ENCODE measurements around the gene SELENOM. TPM values are rescaled to one million over a fixed set of nuclear protein-coding genes. Genes with fewer than 3 reads are reported as not detected.
A peak's percentile ranks its signal among the peaks of the same experiment; 100 is the strongest.
"Not testable (repeated sequence)": the region's sequence is repeated elsewhere in the genome, so short reads cannot be mapped to it uniquely, and the experiment has no call there.

SELENOM gene
- total and polyA plus RNA-seq, 7 donors, result 23.6 to 68.2 (median 48.0) TPM

DNA sequence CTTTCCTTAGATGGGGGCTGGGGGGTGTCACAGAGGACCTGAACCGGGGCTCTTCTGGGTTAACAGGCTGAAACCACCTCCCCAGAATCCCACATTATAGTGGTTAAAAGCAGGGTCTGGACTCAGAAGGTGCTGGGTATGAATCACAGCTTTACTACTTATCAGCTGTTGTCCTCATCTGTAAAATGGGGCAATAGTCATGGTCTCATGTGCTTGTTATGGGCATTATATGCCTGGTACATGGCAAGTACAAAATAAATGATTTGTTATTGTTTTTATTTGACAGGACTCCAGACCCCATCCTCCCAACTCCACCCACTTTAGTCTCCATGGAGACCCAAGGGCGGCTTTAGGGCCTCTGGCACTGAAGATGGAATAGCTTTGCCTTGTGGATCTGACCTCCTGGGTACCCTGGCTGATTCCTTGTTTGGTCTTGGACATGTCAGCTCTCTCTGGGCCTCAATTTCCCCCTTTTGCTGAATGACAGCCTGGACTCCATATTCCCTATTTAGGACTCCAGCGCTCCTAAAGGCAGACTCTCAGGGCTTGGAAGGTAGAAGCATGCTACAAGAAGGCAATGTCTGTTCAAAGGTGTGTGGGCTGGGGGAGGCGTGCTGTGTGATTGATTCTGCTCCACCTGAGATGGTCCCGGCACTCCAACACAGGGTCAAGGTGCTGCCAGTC is 27.1 kb downstream of the SELENOM start:
- ATAC-seq, result no peak

GRCh38 chr22:31079095-31079642 is 28.2 kb downstream of the SELENOM start:
- H3K9me3 ChIP-seq, result no peaks in the 10 kb centered on the region
- 78 to 85% (median 82%) methylated on average over 12 of the region's 12 CpGs for WGBS, 3 donors
- no peak overlapping the region for H3K27ac ChIP-seq
- no peak for ATAC-seq
- no peak for DNase-seq
- intact Hi-C loops (cut with DNase I), result no loop called here
- no peaks in the 10 kb centered on the region for H3K27me3 ChIP-seq (ENCODE audit: insufficient read depth in 3 of 3, low read length in 2 of 3)
- peaks cover 25% of the 10 kb centered on the region for H3K4me1 ChIP-seq
- no peaks in the 10 kb centered on the region for H3K36me3 ChIP-seq (ENCODE audit: insufficient read depth in 1 of 2, low read depth in 1 of 2)
- TF ChIP-seq, protein P1, sequence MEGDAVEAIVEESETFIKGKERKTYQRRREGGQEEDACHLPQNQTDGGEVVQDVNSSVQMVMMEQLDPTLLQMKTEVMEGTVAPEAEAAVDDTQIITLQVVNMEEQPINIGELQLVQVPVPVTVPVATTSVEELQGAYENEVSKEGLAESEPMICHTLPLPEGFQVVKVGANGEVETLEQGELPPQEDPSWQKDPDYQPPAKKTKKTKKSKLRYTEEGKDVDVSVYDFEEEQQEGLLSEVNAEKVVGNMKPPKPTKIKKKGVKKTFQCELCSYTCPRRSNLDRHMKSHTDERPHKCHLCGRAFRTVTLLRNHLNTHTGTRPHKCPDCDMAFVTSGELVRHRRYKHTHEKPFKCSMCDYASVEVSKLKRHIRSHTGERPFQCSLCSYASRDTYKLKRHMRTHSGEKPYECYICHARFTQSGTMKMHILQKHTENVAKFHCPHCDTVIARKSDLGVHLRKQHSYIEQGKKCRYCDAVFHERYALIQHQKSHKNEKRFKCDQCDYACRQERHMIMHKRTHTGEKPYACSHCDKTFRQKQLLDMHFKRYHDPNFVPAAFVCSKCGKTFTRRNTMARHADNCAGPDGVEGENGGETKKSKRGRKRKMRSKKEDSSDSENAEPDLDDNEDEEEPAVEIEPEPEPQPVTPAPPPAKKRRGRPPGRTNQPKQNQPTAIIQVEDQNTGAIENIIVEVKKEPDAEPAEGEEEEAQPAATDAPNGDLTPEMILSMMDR (IDR thresholded peaks at IDR 0.05), result no peak
- no peak overlapping the region for H3K4me3 ChIP-seq

More for the DNA sequence above, 27.1 kb downstream of the SELENOM start:
- no peak for DNase-seq
- 37 to 41% (median 38%) methylated on average over 5 of the region's 5 CpGs for WGBS, 3 donors
- peaks cover 27% of the 10 kb centered on the region for H3K4me1 ChIP-seq
- no peaks in the 10 kb centered on the region for H3K27me3 ChIP-seq (ENCODE audit: insufficient read depth in 3 of 3, low read length in 2 of 3)
- no peaks in the 10 kb centered on the region for H3K36me3 ChIP-seq (ENCODE audit: insufficient read depth in 1 of 2, low read depth in 1 of 2)
- H3K9me3 ChIP-seq, result no peaks in the 10 kb centered on the region
- intact Hi-C loops (cut with DNase I), result loop anchor here in 1 of 2 donors (5.0 to 10.0 kb wide), 2 partner anchors 133 to 154 kb away; no protein-coding TSS in a partner anchor
- peak overlapping the region; percentile 89 for H3K4me3 ChIP-seq
- H3K27ac ChIP-seq, result peak overlapping the region; percentile 94
- TF ChIP-seq, protein P1 (IDR thresholded peaks at IDR 0.05), result no peak

GRCh38 chr22:31078389-31078788 is 29.0 kb downstream of the SELENOM start:
- DNase-seq; H3K27ac ChIP-seq; H3K27me3 ChIP-seq (ENCODE audit: insufficient read depth in 3 of 3, low read length in 2 of 3); H3K9me3 ChIP-seq; H3K36me3 ChIP-seq (ENCODE audit: insufficient read depth in 1 of 2, low read depth in 1 of 2); H3K4me3 ChIP-seq; intact Hi-C loops (cut with DNase I); ATAC-seq: not testable (repeated sequence)
- WGBS, 3 donors, result 73 to 96% (median 87%) methylated on average over 2 of the region's 2 CpGs
- peaks cover 18% of the 10 kb centered on the region for H3K4me1 ChIP-seq

DNA sequence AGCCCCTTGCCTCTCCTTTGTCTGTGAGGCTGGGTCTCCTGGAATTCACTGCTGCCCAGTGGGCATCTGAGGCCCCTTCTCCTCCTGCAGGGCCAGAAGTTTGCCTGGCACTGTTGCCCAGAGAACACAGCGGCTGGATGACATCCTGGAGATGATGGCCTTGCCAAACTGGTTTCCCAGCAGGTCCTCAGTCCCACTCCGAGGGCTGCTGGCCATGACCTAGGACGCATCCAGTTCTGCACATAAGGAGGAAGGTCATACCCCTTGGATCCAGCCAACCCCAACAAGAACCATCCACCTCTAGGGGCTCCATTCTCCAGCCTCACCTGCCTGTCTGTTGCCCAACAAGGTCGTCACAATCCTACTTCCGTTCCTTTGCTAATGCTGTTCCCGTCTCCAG is 29.7 kb downstream of the SELENOM start:
- H3K4me1 ChIP-seq, result peaks cover 11% of the 10 kb centered on the region
- 92 to 97% (median 95%) methylated on average over 6 of the region's 6 CpGs for WGBS, 3 donors
- no peaks in the 10 kb centered on the region for H3K27me3 ChIP-seq (ENCODE audit: insufficient read depth in 3 of 3, low read length in 2 of 3)
- ATAC-seq (no peak), DNase-seq (no peak)
- H3K36me3 ChIP-seq (ENCODE audit: insufficient read depth in 1 of 2, low read depth in 1 of 2), result no peaks in the 10 kb centered on the region
- TF ChIP-seq, protein P1 (IDR thresholded peaks at IDR 0.05), result no peak
- H3K4me3 ChIP-seq, result no peak overlapping the region
- intact Hi-C loops (cut with DNase I), result no loop called here
- no peaks in the 10 kb centered on the region for H3K9me3 ChIP-seq
- H3K27ac ChIP-seq, result no peak overlapping the region

DNA sequence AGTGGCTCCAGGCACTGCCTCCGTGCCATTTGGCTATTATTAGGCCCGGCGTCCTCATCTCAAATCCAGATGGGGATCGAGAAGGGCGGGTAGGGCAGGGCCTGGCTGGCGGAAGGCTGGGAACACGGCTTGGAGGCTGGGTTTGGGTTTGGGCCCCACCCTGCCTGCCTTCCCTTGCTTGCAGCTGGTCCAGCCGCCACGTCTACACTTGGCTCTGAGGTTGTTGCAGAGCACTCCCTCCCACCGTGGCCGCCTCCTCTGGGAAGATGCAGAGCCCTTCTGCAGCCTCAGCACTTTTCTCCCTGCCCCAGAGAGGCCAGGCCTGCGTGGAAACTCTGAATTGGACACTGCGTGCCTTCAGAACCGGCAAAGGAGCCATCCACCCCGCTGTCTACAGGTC is 31.4 kb downstream of the SELENOM start:
- TF ChIP-seq, protein P1 (IDR thresholded peaks at IDR 0.05), result no peak
- Histone ChIP-seq H3K27me3 (ENCODE audit: insufficient read depth in 3 of 3, low read length in 2 of 3) (no peaks in the 10 kb centered on the region), H3K4me1 (no peaks in the 10 kb centered on the region), H3K4me3 (no peak overlapping the region), H3K36me3 (ENCODE audit: insufficient read depth in 1 of 2, low read depth in 1 of 2) (no peaks in the 10 kb centered on the region), H3K27ac (peak overlapping the region; percentile 61), H3K9me3 (no peaks in the 10 kb centered on the region)
- WGBS, 3 donors, result 28 to 39% (median 30%) methylated on average over 14 to 15 of the region's 15 CpGs
- ATAC-seq, result peak; percentile 43 to 70 (median 60)
- intact Hi-C loops (cut with DNase I), result no loop called here
- peak; percentile 86 to 94 for DNase-seq

- H3K36me3 ChIP-seq (ENCODE audit: insufficient read depth in 1 of 2, low read depth in 1 of 2); ATAC-seq; H3K4me3 ChIP-seq; H3K9me3 ChIP-seq; H3K27me3 ChIP-seq (ENCODE audit: insufficient read depth in 3 of 3, low read length in 2 of 3); H3K27ac ChIP-seq; DNase-seq; intact Hi-C loops (cut with DNase I); H3K4me1 ChIP-seq: not testable (repeated sequence)
- WGBS, 3 donors, result 57 to 74% (median 58%) methylated on average over 5 of the region's 5 CpGs
Measured at GRCh38 chr22:31073545-31074145, 33.7 kb downstream of the SELENOM start.

DNA sequence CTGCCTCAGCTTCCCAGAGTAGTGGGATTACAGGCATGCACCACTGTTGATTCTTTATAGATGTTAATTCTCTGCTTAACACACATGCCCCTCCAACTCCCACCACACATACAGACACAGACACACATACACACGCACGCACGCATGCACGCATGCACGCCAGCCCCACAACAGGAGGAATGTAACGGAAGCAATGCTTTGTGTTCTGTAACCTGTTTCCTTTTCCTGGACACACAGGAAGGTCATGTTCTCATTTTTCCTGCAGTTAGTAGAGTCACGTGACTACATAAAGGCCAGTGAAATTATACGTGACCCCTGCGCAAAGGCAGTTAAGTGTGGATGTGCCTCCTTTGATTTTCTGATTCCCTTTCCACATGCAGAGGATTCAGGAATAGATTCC is 34.2 kb downstream of the SELENOM start:
- H3K4me3 ChIP-seq; H3K9me3 ChIP-seq; H3K27me3 ChIP-seq (ENCODE audit: insufficient read depth in 3 of 3, low read length in 2 of 3); H3K4me1 ChIP-seq; intact Hi-C loops (cut with DNase I); H3K27ac ChIP-seq; ATAC-seq; H3K36me3 ChIP-seq (ENCODE audit: insufficient read depth in 1 of 2, low read depth in 1 of 2); DNase-seq: not testable (repeated sequence)
- 76 to 79% (median 77%) methylated on average over 9 of the region's 9 CpGs for WGBS, 3 donors

All from psoas muscle (tissue), 8 donors.